ENCODE data around the gene PITPNC1. TPM values are rescaled to one million over a fixed set of nuclear protein-coding genes. Genes with fewer than 3 reads are reported as not detected.

The PITPNC1 gene
- total RNA-seq, 1 experiment from 2014 or later = 40.6 TPM

GRCh38 chr17:67546578-67547527 lies 169.8 kb downstream of the PITPNC1 start:
- peak; percentile 14 for DNase-seq (ENCODE audit: low spot score)

GRCh38 chr17:67548693-67549092 lies 171.6 kb downstream of the PITPNC1 start:
- no peak for DNase-seq (ENCODE audit: low spot score)

- no peak for DNase-seq (ENCODE audit: low spot score)
These were observed 172.7 kb downstream of the PITPNC1 start for GRCh38 chr17:67549820-67550219.

GRCh38 chr17:67554634-67555033 lies 177.6 kb downstream of the PITPNC1 start:
- no peak for DNase-seq (ENCODE audit: low spot score)

- DNase-seq (ENCODE audit: low spot score) = no peak
These were observed 178.8 kb downstream of the PITPNC1 start for GRCh38 chr17:67555855-67556254.

- DNase-seq (ENCODE audit: low spot score) = no peak
These were observed 180.2 kb downstream of the PITPNC1 start for GRCh38 chr17:67557052-67557845.

GRCh38 chr17:67557921-67558320 lies 180.8 kb downstream of the PITPNC1 start:
- DNase-seq (ENCODE audit: low spot score) = no peak

- DNase-seq (ENCODE audit: low spot score) = no peak
These were observed 181.8 kb downstream of the PITPNC1 start for GRCh38 chr17:67558740-67559380.

GRCh38 chr17:67559381-67559966 lies 182.4 kb downstream of the PITPNC1 start:
- peak; percentile 40 for DNase-seq (ENCODE audit: low spot score)

- no peak for DNase-seq (ENCODE audit: low spot score)
These were observed 184.9 kb downstream of the PITPNC1 start for GRCh38 chr17:67562005-67562404.

GRCh38 chr17:67563692-67564228 lies 186.7 kb downstream of the PITPNC1 start:
- DNase-seq (ENCODE audit: low spot score) = no peak

- no peak for DNase-seq (ENCODE audit: low spot score)
These were observed 188.0 kb downstream of the PITPNC1 start for GRCh38 chr17:67565068-67565467.

GRCh38 chr17:67566656-67567055 lies 189.6 kb downstream of the PITPNC1 start:
- DNase-seq (ENCODE audit: low spot score) = no peak

GRCh38 chr17:67569015-67569451 lies 192.0 kb downstream of the PITPNC1 start:
- no peak for DNase-seq (ENCODE audit: low spot score)

- no peak for DNase-seq (ENCODE audit: low spot score)
These were observed 192.8 kb downstream of the PITPNC1 start for GRCh38 chr17:67569873-67570272.

- no peak for DNase-seq (ENCODE audit: low spot score)
These were observed 193.7 kb downstream of the PITPNC1 start for GRCh38 chr17:67570797-67571196.

GRCh38 chr17:67571478-67571877 lies 194.4 kb downstream of the PITPNC1 start:
- DNase-seq (ENCODE audit: low spot score) = no peak

- no peak for DNase-seq (ENCODE audit: low spot score)
These were observed 197.0 kb downstream of the PITPNC1 start for GRCh38 chr17:67573987-67574657.

- DNase-seq (ENCODE audit: low spot score) = no peak
These were observed 197.7 kb downstream of the PITPNC1 start for GRCh38 chr17:67574658-67575293.

- DNase-seq (ENCODE audit: low spot score) = peak; percentile 72
These were observed 198.2 kb downstream of the PITPNC1 start for GRCh38 chr17:67575325-67575724.

Data from HT-29 (cell line).